ENCODE data around the gene LIPG. TPM values are rescaled to one million over a fixed set of nuclear protein-coding genes. Genes with fewer than 3 reads are reported as not detected.

LIPG gene
- total RNA-seq, 6 experiments from 2014 or later = not detected

GRCh38 chr18:49616618-49617328 is 54.9 kb downstream of the LIPG start:
- no peak overlapping the region for H3K4me3 Mint-ChIP-seq
- no peaks in the 10 kb centered on the region for H3K9me3 Mint-ChIP-seq
- 0 out of 2 replicates have a peak, but pooled peaks cover 11% of the 10 kb centered on the region for H3K4me1 Mint-ChIP-seq (ENCODE audit: low read depth)
- no peak overlapping the region for H3K27ac Mint-ChIP-seq
- no peak for DNase-seq
- H3K36me3 Mint-ChIP-seq (ENCODE audit: low read depth) = no peaks in the 10 kb centered on the region
- TF ChIP-seq, protein P1, sequence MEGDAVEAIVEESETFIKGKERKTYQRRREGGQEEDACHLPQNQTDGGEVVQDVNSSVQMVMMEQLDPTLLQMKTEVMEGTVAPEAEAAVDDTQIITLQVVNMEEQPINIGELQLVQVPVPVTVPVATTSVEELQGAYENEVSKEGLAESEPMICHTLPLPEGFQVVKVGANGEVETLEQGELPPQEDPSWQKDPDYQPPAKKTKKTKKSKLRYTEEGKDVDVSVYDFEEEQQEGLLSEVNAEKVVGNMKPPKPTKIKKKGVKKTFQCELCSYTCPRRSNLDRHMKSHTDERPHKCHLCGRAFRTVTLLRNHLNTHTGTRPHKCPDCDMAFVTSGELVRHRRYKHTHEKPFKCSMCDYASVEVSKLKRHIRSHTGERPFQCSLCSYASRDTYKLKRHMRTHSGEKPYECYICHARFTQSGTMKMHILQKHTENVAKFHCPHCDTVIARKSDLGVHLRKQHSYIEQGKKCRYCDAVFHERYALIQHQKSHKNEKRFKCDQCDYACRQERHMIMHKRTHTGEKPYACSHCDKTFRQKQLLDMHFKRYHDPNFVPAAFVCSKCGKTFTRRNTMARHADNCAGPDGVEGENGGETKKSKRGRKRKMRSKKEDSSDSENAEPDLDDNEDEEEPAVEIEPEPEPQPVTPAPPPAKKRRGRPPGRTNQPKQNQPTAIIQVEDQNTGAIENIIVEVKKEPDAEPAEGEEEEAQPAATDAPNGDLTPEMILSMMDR (IDR thresholded peaks at IDR 0.05) = no peak
- H3K27me3 Mint-ChIP-seq (ENCODE audit: insufficient read depth) = peaks cover 46% of the 10 kb centered on the region

- no peaks in the 10 kb centered on the region for H3K9me3 Mint-ChIP-seq
- H3K27me3 Mint-ChIP-seq (ENCODE audit: insufficient read depth) = peaks cover 47% of the 10 kb centered on the region
- no peak for DNase-seq
- no peak overlapping the region for H3K27ac Mint-ChIP-seq
- H3K4me1 Mint-ChIP-seq (ENCODE audit: low read depth) = 0 out of 2 replicates have a peak, but pooled peaks cover 11% of the 10 kb centered on the region
- no peak overlapping the region for H3K4me3 Mint-ChIP-seq
- H3K36me3 Mint-ChIP-seq (ENCODE audit: low read depth) = no peaks in the 10 kb centered on the region
- TF ChIP-seq, protein P1 (IDR thresholded peaks at IDR 0.05) = no peak
Observed at GRCh38 chr18:49617329-49617695, 55.5 kb downstream of the LIPG start.

DNA sequence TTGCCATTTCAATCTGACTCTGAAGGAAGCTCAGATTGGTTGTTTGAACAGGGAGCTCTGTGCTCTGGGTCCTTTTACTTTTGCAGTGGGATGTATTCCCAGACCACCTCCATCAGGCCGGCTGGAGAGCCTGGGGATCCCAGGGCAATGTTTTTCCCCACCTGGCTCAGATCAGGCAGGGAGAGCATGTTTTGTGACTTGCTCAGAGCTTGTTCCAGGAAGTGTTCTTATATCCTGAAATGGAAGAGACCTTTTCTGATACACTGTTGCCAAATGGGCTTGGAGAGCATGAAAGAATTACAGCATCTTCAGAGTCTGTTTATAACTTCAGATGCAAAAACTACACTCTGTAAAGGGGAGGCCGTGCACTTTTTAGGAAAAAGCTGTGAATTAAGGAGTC is 56.0 kb downstream of the LIPG start:
- TF ChIP-seq, protein P1 (IDR thresholded peaks at IDR 0.05) = no peak
- Mint-ChIP-seq H3K27me3 (ENCODE audit: insufficient read depth) (peaks cover 47% of the 10 kb centered on the region), H3K36me3 (ENCODE audit: low read depth) (no peaks in the 10 kb centered on the region), H3K4me1 (ENCODE audit: low read depth) (0 out of 2 replicates have a peak, but pooled peaks cover 11% of the 10 kb centered on the region), H3K9me3 (no peaks in the 10 kb centered on the region), H3K27ac (no peak overlapping the region), H3K4me3 (no peak overlapping the region)
- no peak for DNase-seq

- Mint-ChIP-seq H3K4me3 (no peak overlapping the region), H3K27me3 (ENCODE audit: insufficient read depth) (peaks cover 44% of the 10 kb centered on the region), H3K36me3 (ENCODE audit: low read depth) (no peaks in the 10 kb centered on the region), H3K9me3 (no peaks in the 10 kb centered on the region), H3K4me1 (ENCODE audit: low read depth) (0 out of 2 replicates have a peak, but pooled peaks cover 11% of the 10 kb centered on the region), H3K27ac (no peak overlapping the region)
- DNase-seq = no peak
- TF ChIP-seq, protein P1 (IDR thresholded peaks at IDR 0.05) = no peak
Observed at GRCh38 chr18:49618742-49619681, 57.2 kb downstream of the LIPG start.

DNA sequence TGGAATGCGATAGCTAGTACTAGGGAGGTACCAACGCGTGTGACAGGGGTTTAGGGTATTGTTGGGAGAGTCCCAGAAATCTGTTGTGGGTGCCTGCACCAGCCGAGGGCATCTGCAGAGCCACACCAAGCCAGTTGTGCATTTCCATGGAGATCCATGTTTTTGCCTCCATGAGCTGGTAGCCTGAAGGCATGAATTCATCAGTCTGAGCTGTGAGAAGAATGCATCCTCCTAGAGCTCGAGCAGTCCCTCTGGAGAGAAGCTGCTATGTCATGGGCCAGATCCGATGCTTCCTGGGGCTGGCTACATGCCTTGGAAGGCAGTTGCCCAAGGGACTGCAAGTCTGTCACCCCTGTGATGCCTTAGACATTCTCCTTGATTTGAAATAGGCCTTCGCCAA is 57.9 kb downstream of the LIPG start:
- Mint-ChIP-seq H3K4me3 (no peak overlapping the region), H3K4me1 (ENCODE audit: low read depth) (peaks cover 14% of the 10 kb centered on the region), H3K27ac (no peak overlapping the region), H3K9me3 (no peaks in the 10 kb centered on the region), H3K27me3 (ENCODE audit: insufficient read depth) (peaks cover 40% of the 10 kb centered on the region), H3K36me3 (ENCODE audit: low read depth) (no peaks in the 10 kb centered on the region)
- TF ChIP-seq, protein P1 (IDR thresholded peaks at IDR 0.05) = no peak
- DNase-seq = peak; percentile 76
